ENCODE measurements around the gene TAF7. TPM values are rescaled to one million over a fixed set of nuclear protein-coding genes. Genes with fewer than 3 reads are reported as not detected.
"Not testable (repeated sequence)": the region's sequence is repeated elsewhere in the genome, so short reads cannot be mapped to it uniquely, and the experiment has no call there.

TAF7 gene
- total RNA-seq, 1 donor from 2014 or later: 71.5 TPM

DNA sequence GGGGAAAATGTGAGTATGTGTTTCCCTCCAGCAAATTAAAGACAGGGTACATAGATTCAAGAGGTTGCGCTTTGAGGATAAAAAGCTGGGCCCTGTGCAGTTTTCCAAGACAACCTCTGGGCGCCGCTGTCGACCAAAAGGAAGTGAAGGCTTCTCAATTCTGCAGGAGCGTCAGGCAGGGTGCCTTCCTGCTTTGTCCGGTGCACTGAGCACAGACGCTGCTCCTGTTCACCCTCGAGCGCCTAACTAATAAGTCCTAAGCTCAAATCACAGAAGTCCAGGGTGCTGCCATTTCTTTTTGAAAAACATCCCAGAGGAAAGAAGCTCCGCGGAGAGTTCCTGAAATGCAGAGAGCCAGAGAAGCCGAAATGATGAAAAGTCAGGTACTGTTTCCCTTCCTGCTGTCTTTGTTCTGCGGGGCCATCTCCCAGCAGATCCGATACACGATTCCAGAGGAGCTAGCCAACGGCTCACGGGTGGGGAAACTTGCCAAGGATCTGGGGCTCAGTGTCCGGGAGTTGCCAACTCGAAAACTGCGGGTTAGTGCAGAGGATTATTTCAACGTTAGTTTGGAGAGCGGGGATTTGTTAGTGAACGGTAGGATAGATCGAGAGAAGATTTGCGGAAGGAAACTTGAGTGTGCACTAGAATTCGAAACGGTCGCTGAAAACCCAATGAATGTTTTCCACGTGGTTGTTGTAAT is 29.5 kb upstream of the TAF7 start, which contains the start of gene PCDHGB1:
Gene PCDHGB1, plus strand, starts transcription at position 183 of the 703 bp plus-strand sequence. Its CDS starts 162 bp downstream, at position 345.
- intact Hi-C loops (cut with micrococcal nuclease): no loop called here
- H3K27me3 Mint-ChIP-seq: peaks cover 12% of the 10 kb centered on the region
- DNase-seq: peak; percentile 82
- peak within 1 kb of the TSS; percentile 73 for H3K4me3 Mint-ChIP-seq
- H3K36me3 Mint-ChIP-seq (ENCODE audit: low read depth): no peaks in the 10 kb centered on the region
- peaks cover 24% of the 10 kb centered on the region for H3K9me3 Mint-ChIP-seq
- H3K4me1 Mint-ChIP-seq: peaks cover 3% of the 10 kb centered on the region
- H3K27ac Mint-ChIP-seq: no peak within 1 kb of the TSS

DNA sequence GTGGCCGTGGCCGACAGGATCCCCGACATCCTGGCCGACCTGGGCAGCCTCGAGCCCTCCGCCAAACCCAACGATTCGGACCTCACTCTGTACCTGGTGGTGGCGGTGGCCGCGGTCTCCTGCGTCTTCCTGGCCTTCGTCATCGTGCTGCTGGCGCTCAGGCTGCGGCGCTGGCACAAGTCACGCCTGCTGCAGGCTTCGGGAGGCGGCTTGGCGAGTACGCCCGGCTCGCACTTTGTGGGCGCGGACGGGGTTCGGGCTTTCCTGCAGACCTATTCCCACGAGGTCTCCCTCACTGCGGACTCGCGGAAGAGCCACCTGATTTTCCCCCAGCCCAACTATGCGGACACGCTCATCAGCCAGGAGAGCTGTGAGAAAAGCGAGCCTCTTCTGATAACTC is 25.4 kb upstream of the TAF7 start:
- intact Hi-C loops (cut with micrococcal nuclease); DNase-seq; H3K27ac Mint-ChIP-seq; H3K27me3 Mint-ChIP-seq; H3K4me3 Mint-ChIP-seq; H3K36me3 Mint-ChIP-seq (ENCODE audit: low read depth); H3K4me1 Mint-ChIP-seq: not testable (repeated sequence)
- H3K9me3 Mint-ChIP-seq: peaks cover 35% of the 10 kb centered on the region

GRCh38 chr5:141345327-141345726 is 24.7 kb upstream of the TAF7 start:
- H3K4me3 Mint-ChIP-seq: no peak overlapping the region
- H3K9me3 Mint-ChIP-seq: peaks cover 36% of the 10 kb centered on the region
- peaks cover 3% of the 10 kb centered on the region for H3K4me1 Mint-ChIP-seq
- no peaks in the 10 kb centered on the region for H3K36me3 Mint-ChIP-seq (ENCODE audit: low read depth)
- peak; percentile 50 for DNase-seq
- H3K27me3 Mint-ChIP-seq: peaks cover 9% of the 10 kb centered on the region
- no peak overlapping the region for H3K27ac Mint-ChIP-seq
- intact Hi-C loops (cut with micrococcal nuclease): no loop called here

DNA sequence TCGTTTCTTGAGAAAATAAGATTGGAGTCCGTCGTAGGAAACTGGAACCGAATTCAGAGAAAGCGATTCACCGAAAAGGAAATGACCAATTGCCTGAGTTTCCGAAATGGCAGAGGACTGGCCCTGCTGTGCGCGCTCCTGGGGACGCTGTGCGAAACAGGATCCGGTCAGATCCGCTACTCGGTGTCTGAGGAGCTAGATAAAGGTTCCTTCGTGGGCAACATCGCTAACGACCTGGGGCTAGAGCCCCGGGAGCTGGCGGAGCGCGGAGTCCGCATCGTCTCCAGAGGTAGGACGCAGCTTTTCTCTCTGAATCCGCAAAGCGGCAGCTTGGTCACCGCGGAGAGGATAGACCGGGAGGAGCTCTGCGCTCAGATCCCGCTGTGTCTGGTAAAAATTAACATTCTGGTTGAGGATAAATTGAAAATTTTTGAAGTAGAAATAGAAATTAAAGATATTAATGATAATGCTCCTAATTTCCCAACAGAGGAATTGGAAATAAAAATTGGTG is 23.4 kb upstream of the TAF7 start:
- peak overlapping the region; percentile 67 for H3K4me3 Mint-ChIP-seq
- no peaks in the 10 kb centered on the region for H3K4me1 Mint-ChIP-seq
- H3K27me3 Mint-ChIP-seq: peaks cover 14% of the 10 kb centered on the region
- H3K36me3 Mint-ChIP-seq (ENCODE audit: low read depth): peaks cover 2% of the 10 kb centered on the region
- no peak for DNase-seq
- intact Hi-C loops (cut with micrococcal nuclease): no loop called here
- H3K27ac Mint-ChIP-seq: no peak overlapping the region
- H3K9me3 Mint-ChIP-seq: peaks cover 35% of the 10 kb centered on the region

GRCh38 chr5:141343242-141343952 is 22.8 kb upstream of the TAF7 start, which contains the start of gene PCDHGA3:
Gene PCDHGA3 (plus strand): TSS chr5:141343829. CDS start chr5:141344034, 205 bp downstream.
- H3K9me3 Mint-ChIP-seq: peaks cover 36% of the 10 kb centered on the region
- peak within 1 kb of the TSS; percentile 67 for H3K4me3 Mint-ChIP-seq
- DNase-seq: peak; percentile 74
- H3K27ac Mint-ChIP-seq: no peak within 1 kb of the TSS
- H3K36me3 Mint-ChIP-seq (ENCODE audit: low read depth): peaks cover 3% of the 10 kb centered on the region
- intact Hi-C loops (cut with micrococcal nuclease): no loop called here
- no peaks in the 10 kb centered on the region for H3K4me1 Mint-ChIP-seq
- H3K27me3 Mint-ChIP-seq: peaks cover 20% of the 10 kb centered on the region

DNA sequence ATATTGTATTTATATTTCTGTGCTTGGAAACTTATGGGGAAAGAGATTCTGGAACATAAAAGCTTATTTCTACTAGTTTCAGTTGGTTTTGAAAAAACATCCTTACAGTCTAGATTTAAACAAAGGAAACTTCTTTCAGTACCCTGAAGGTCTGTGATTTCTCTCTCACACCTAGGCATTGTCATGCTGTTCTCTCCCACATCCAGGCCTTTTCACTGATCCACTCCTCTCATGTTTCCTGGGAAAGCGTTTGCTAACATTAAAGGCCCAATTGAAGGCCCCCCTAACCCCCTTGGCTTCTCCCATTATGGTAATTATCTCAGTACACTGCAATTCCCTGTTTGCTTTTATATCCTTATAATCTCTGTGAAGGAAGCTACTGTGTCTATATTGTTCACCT is 22.2 kb upstream of the TAF7 start:
- DNase-seq: no peak
- intact Hi-C loops (cut with micrococcal nuclease): no loop called here

GRCh38 chr5:141340781-141341354 is 20.3 kb upstream of the TAF7 start:
- peaks cover 46% of the 10 kb centered on the region for H3K9me3 Mint-ChIP-seq
- H3K36me3 Mint-ChIP-seq (ENCODE audit: low read depth); H3K4me1 Mint-ChIP-seq; H3K27ac Mint-ChIP-seq; intact Hi-C loops (cut with micrococcal nuclease); DNase-seq; H3K4me3 Mint-ChIP-seq: not testable (repeated sequence)
- H3K27me3 Mint-ChIP-seq: peaks cover 37% of the 10 kb centered on the region

More for the DNA sequence above, 22.2 kb upstream of the TAF7 start:
- no peak overlapping the region for H3K4me3 Mint-ChIP-seq
- H3K4me1 Mint-ChIP-seq: no peaks in the 10 kb centered on the region
- peaks cover 42% of the 10 kb centered on the region for H3K9me3 Mint-ChIP-seq
- H3K27ac Mint-ChIP-seq: no peak overlapping the region
- H3K36me3 Mint-ChIP-seq (ENCODE audit: low read depth): peaks cover 3% of the 10 kb centered on the region
- H3K27me3 Mint-ChIP-seq: peaks cover 27% of the 10 kb centered on the region

- H3K36me3 Mint-ChIP-seq (ENCODE audit: low read depth): peaks cover 3% of the 10 kb centered on the region
- peak; percentile 68 for DNase-seq
- peaks cover 42% of the 10 kb centered on the region for H3K27me3 Mint-ChIP-seq
- H3K4me3 Mint-ChIP-seq: peak within 1 kb of the TSS; percentile 80
- H3K27ac Mint-ChIP-seq: no peak within 1 kb of the TSS
- no peaks in the 10 kb centered on the region for H3K4me1 Mint-ChIP-seq
- intact Hi-C loops (cut with micrococcal nuclease): loop anchor here (5.0 to 10.0 kb wide), 2 partner anchors 74 to 94 kb away; partner anchors contain the start of genes PCDHB15 and PCDHGA10
- peaks cover 37% of the 10 kb centered on the region for H3K9me3 Mint-ChIP-seq
These were observed 18.1 kb upstream of the TAF7 start, which contains the start of gene PCDHGA2 for GRCh38 chr5:141338538-141339306. Gene PCDHGA2 (plus strand): TSS chr5:141338760.

GRCh38 chr5:141332571-141332970 is 12.0 kb upstream of the TAF7 start:
- peaks cover 44% of the 10 kb centered on the region for H3K27me3 Mint-ChIP-seq
- not testable (repeated sequence) for H3K27ac Mint-ChIP-seq; H3K36me3 Mint-ChIP-seq (ENCODE audit: low read depth); H3K4me1 Mint-ChIP-seq; H3K4me3 Mint-ChIP-seq
- DNase-seq: peak; percentile 39
- intact Hi-C loops (cut with micrococcal nuclease): loop anchor here (10.0 kb wide), 1 partner anchor 88 kb away; the partner anchor contains the start of gene PCDHB15
- H3K9me3 Mint-ChIP-seq: peaks cover 21% of the 10 kb centered on the region

DNA sequence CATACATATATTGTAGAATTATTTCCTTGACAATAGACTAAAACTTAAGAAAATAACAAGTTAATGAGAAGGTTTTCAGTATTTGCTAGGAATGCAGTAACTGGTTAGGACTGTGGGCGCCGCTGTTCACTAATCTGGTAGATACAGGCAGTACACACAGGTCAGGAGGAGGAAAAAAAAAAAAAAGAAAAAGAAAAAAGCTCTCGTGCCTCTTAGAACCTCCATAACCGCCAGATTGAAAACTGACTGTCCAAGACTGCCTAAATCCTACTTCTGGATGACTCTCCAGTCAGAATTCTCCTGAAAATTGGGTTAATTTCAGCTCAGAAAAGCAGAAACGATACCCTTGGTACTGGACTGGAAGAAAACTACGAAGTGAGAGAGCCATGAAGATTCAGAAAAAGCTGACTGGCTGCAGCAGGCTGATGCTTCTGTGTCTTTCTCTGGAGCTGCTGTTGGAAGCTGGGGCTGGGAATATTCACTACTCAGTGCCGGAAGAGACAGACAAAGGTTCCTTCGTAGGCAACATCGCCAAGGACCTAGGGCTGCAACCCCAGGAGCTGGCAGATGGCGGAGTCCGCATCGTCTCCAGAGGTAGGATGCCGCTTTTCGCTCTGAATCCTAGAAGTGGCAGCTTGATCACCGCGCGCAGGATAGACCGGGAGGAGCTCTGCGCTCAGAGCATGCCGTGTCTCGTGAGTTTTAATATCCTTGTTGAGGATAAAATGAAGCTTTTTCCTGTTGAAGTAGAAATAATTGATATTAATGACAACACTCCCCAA is 9.9 kb upstream of the TAF7 start, which contains the start of gene PCDHGA1:
Gene PCDHGA1, plus strand, starts transcription at position 216 of the 782 bp plus-strand sequence.
- peak within 1 kb of the TSS; percentile 56 for H3K4me3 Mint-ChIP-seq
- peaks cover 35% of the 10 kb centered on the region for H3K27me3 Mint-ChIP-seq
- peak; percentile 73 for DNase-seq
- intact Hi-C loops (cut with micrococcal nuclease): loop anchor here (10.0 kb wide), 1 partner anchor 86 kb away; the partner anchor contains the start of gene PCDHB15
- peaks cover 3% of the 10 kb centered on the region for H3K36me3 Mint-ChIP-seq (ENCODE audit: low read depth)
- peaks cover 22% of the 10 kb centered on the region for H3K9me3 Mint-ChIP-seq
- H3K27ac Mint-ChIP-seq: no peak within 1 kb of the TSS
- peaks cover 8% of the 10 kb centered on the region for H3K4me1 Mint-ChIP-seq

DNA sequence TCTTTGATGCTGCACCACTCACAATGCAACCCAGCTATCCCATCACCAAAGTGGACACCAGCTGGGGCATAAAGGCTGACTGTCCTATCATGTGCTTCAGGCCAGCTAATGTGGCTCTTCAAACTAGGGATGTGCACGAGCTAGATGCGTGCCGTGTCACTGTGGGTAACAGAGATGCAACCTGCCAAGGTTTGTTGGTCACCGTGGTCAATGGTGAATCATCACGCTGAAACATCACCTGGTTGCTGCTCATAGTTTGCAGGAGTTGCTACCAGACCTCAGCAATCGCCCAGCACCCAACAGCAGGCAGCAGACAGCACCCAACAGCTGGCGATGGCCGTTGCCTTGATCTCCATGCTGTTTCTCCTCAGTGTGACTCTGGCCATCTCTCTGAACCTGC is 7.6 kb upstream of the TAF7 start:
- peaks cover 24% of the 10 kb centered on the region for H3K27me3 Mint-ChIP-seq
- no peak overlapping the region for H3K4me3 Mint-ChIP-seq
- H3K4me1 Mint-ChIP-seq: peaks cover 8% of the 10 kb centered on the region
- peak; percentile 53 for DNase-seq
- intact Hi-C loops (cut with micrococcal nuclease): loop anchor here (10.0 kb wide), 2 partner anchors 307 to 1027 kb away; partner anchors contain the start of genes HDAC3 and RELL2
- no peak overlapping the region for H3K27ac Mint-ChIP-seq
- peaks cover 21% of the 10 kb centered on the region for H3K9me3 Mint-ChIP-seq
- peaks cover 3% of the 10 kb centered on the region for H3K36me3 Mint-ChIP-seq (ENCODE audit: low read depth)

- Mint-ChIP-seq H3K4me3 (peak overlapping the region; percentile 92), H3K36me3 (ENCODE audit: low read depth) (peaks cover 9% of the 10 kb centered on the region), H3K27me3 (peaks cover 12% of the 10 kb centered on the region), H3K9me3 (peaks cover 13% of the 10 kb centered on the region), H3K27ac (peak overlapping the region; percentile 90), H3K4me1 (peaks cover 8% of the 10 kb centered on the region)
- DNase-seq: peak; percentile 90
- intact Hi-C loops (cut with micrococcal nuclease): loop anchor here (1.0 to 10.0 kb wide), 3 partner anchors 188 to 1029 kb away; partner anchors contain the start of genes HDAC3 and RELL2
These were observed 5.7 kb upstream of the TAF7 start for GRCh38 chr5:141326088-141326854.
